WI38 (cell line): ENCODE measurements around the gene SEMA6D.

ENCODE experiments used
- H3K4me3 ChIP-seq: 2 replicates; pipeline ENCODE4 v1.5.1; 2011; ENCODE audit warnings: low read depth, mild to moderate bottlenecking, control low read depth, low read length
- TF ChIP-seq, protein P1 (sequence below): IDR thresholded peaks from 2 replicates; pipeline ENCODE4 v1.5.1; 2012; ENCODE audit warnings: low read depth, mild to moderate bottlenecking, control low read depth, low read length

The SEMA6D gene

DNA sequence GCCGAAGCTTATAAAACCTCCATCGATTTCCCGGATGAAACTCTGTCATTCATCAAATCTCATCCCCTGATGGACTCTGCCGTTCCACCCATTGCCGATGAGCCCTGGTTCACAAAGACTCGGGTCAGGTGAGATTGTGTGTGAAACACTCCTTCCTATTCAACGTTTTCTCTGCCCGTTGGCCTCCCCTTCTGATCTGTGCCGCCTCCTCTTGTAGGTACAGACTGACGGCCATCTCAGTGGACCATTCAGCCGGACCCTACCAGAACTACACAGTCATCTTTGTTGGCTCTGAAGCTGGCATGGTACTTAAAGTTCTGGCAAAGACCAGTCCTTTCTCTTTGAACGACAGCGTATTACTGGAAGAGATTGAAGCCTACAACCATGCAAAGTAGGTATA lies 47.4 kb downstream of the SEMA6D start:
- no peak overlapping the region for H3K4me3 ChIP-seq
- TF ChIP-seq, protein P1, sequence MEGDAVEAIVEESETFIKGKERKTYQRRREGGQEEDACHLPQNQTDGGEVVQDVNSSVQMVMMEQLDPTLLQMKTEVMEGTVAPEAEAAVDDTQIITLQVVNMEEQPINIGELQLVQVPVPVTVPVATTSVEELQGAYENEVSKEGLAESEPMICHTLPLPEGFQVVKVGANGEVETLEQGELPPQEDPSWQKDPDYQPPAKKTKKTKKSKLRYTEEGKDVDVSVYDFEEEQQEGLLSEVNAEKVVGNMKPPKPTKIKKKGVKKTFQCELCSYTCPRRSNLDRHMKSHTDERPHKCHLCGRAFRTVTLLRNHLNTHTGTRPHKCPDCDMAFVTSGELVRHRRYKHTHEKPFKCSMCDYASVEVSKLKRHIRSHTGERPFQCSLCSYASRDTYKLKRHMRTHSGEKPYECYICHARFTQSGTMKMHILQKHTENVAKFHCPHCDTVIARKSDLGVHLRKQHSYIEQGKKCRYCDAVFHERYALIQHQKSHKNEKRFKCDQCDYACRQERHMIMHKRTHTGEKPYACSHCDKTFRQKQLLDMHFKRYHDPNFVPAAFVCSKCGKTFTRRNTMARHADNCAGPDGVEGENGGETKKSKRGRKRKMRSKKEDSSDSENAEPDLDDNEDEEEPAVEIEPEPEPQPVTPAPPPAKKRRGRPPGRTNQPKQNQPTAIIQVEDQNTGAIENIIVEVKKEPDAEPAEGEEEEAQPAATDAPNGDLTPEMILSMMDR, result no peak

DNA sequence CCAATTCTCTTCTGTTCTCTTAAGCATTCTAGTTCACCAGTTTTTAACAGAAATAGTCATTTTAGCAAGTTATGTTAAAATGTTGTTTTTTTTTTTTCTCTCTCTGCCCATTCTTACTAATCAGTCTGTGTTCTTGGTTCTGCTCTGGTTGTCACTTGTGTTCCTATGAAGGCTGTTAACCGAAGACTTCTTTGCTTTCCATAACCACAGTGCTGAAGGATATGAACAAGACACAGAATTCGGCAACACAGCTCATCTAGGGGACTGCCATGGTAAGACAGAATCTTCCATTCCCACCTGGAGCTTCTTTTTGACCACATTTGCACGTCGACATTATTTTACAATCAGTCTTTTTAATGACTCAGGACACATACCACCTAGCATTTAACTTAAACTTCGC lies 49.1 kb downstream of the SEMA6D start:
- H3K4me3 ChIP-seq, result no peak overlapping the region
- TF ChIP-seq, protein P1, result no peak

DNA sequence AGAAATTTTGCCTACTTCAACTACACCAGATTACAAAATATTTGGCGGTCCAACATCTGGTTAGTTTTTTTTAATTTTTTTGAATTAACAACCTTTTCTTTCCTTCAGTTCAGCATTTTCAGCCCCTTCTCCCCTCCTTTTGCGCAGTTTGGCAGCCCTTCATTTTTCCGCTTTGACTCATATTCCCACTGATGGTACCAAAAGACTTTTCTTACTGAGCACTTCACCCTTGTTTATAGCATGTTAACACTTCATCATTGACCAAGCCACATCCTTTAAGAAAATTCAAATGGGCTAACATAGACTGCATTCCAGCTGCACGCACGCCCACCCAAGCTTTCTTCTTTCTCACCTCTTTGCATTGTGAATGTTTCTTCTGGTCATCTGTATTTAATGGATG lies 49.7 kb downstream of the SEMA6D start:
- no peak overlapping the region for H3K4me3 ChIP-seq
- TF ChIP-seq, protein P1, result no peak

DNA sequence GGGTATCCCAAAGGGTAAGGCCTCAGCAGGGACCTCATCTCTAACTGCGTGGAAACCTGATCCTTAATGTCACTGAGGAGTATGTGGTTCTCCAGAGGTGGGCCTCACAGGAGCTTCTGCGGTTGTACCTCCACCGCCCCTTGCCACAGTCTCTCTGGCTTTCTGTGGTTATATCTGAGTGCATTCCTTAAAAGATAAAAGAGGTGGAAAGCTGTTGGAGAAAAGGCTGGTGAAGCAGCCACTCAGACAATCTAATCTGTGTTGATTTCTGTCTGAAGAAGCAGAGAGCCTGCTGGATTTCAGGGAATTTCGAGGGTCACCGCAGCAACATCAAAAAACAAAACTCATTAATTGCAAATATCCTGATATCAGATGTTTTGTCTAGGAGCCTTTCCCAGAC lies 51.4 kb downstream of the SEMA6D start:
- H3K4me3 ChIP-seq, result no peak overlapping the region
- TF ChIP-seq, protein P1, result no peak

DNA sequence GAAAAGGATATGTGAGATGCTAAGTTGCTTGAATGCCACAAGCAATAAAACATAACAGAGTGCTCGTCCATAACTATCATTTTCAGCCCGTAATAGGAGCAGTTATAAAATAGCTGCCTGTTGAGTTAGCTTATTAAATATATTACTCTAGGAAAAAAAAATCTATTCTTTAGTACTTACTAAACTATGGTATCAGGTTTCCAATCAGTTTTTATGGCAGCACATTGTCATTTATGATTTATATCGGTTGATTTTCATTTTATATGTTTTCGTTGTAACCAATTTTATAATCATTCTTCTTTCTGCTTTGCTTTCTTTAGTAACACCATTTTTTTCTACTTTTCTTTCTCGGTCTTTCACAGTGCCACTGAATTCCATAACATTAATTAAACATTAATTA lies 51.9 kb downstream of the SEMA6D start:
- no peak overlapping the region for H3K4me3 ChIP-seq
- TF ChIP-seq, protein P1, result no peak

DNA sequence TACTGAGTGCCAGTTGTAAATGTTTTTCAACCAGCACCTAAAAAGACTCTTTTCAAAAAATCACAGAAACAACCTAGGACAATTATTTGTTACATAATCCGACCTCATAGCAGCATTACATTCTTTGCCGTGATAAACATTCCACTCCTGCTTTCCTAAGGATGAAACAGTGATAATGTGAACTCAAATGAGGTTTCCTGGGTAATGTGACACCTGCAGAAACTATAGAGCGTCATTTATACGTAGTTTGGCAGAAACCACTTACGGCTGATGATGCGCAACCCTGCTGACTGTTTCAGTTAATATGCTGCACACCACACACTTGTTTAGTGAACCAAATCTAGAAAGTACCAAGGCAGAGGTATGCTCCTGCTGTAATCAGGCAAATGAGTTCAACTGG lies 55.8 kb downstream of the SEMA6D start:
- TF ChIP-seq, protein P1, result no peak
- no peak overlapping the region for H3K4me3 ChIP-seq

DNA sequence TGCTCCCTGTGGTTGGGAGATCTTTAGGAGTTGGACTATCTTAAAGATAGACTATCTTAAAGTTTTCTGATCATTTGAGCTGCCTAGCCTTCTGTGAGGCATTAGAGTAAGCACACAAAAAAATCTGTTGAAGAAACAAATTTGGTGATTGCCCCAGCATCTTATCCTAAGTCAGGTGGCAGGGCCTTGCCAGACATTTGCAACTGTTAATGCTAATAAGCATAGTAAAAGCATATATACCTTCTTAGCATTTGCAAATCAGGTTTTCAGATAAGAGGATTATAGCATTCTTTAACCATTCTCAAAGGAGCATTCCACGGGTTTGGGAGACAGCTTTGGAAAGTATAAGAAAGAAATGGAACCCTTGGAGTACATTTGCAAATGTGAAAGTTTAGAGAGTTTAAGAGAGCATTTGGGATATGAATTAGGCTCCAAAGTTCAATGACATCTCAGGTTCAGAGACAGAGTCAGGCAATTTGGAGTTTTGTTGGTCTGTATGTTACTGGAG lies 61.0 kb downstream of the SEMA6D start:
- TF ChIP-seq, protein P1, result no peak
- no peak overlapping the region for H3K4me3 ChIP-seq
